ENCODE measurements around the gene FEM1B.

FEM1B gene

GRCh38 chr15:68283401-68283800 lies 5.9 kb downstream of the FEM1B start:
- H3K4me3 ChIP-seq (ENCODE audit: low read depth, low read length): no peak overlapping the region

DNA sequence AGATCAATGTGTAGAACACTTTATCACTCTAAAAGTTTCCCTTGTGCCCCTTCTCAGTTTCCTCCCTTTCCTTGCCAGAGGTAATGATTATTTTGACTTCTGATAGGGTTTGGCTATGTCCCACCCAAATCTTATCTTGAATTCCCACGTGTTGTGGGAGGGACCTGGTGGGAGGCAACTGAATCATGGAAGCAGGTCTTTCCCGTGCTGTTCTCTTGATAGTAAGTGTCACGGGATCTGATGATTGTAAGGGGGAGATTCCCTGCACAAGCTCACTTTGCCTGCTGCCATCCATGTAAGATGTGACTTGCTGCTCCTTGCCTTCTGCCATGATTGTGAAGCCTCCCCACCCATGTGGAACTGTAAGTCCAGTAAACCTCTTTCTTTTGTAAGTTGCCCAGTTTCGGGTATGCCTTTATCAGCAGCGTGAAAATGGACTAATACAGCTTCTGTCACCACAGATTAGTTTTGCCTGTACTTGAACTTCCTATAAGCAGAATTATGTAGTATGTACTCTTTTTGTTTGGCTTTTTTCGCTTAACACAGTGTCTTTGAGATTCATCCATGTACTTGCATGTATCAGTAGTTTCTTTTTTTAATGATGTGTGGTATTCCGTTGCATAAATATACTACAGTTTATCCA lies 7.2 kb downstream of the FEM1B start:
- H3K4me3 ChIP-seq (ENCODE audit: low read depth, low read length): no peak overlapping the region

- H3K4me3 ChIP-seq (ENCODE audit: low read depth, low read length): no peak overlapping the region
These were observed 7.9 kb downstream of the FEM1B start for GRCh38 chr15:68285259-68285980.

GRCh38 chr15:68286256-68286655 lies 8.7 kb downstream of the FEM1B start:
- no peak overlapping the region for H3K4me3 ChIP-seq (ENCODE audit: low read depth, low read length)

DNA sequence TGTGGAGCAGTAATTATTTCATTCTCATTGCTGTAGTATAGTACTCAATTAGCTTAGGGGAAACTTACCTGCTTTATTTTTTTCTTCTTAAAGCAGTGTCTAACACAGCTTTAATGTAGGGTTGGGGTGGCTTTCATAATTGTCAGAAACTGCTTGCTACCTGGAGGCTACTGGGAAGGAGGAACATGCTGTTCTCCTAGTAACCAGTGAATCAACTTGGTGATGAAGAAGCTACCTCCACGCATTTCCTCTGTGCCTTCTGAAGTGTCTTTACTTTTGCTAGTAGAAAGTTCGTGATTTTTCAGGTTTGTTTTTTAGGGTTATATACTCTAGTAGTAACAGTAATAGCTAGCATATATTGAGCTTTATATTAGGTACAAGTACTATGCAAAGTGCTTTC lies 11.5 kb downstream of the FEM1B start:
- no peak overlapping the region for H3K4me3 ChIP-seq (ENCODE audit: low read depth, low read length)

DNA sequence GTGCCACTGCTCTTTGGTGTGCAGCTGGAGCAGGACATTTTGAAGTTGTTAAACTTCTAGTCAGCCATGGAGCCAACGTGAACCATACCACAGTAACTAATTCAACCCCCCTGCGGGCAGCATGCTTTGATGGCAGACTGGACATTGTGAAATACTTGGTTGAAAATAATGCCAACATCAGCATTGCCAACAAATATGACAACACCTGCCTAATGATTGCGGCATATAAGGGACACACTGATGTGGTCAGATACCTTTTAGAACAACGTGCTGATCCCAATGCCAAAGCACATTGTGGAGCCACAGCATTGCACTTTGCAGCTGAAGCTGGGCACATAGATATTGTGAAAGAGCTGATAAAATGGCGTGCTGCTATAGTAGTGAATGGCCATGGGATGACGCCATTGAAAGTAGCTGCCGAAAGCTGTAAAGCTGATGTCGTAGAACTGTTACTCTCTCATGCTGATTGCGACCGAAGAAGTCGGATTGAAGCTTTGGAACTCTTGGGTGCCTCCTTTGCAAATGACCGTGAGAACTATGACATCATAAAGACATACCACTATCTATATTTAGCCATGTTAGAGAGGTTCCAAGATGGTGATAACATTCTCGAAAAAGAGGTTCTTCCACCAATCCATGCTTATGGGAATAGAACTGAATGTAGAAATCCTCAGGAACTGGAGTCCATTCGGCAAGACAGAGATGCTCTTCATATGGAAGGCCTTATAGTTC lies 12.2 kb downstream of the FEM1B start:
- no peak overlapping the region for H3K4me3 ChIP-seq (ENCODE audit: low read depth, low read length)

GRCh38 chr15:68290715-68291114 lies 13.2 kb downstream of the FEM1B start:
- no peak overlapping the region for H3K4me3 ChIP-seq (ENCODE audit: low read depth, low read length)

- no peak overlapping the region for H3K4me3 ChIP-seq (ENCODE audit: low read depth, low read length)
These were observed 14.7 kb downstream of the FEM1B start for GRCh38 chr15:68292157-68292781.

DNA sequence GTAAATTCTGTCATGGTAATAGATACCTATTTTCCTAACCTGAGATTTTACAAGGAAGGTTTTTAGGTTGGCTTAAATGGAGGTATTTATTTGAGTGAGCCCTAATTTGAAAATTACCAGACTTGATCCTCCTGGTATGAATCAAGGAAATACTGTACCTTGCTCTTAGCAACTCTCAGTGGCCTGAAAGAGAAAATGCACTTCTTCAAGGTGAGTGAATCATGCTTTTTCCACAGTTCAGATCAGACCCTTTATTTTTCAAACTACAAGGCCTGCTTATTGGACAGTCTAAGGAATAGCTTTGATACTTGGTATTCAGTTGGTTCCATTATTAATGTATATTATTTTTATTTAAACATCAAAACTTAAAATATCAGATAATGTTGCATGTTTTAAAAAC lies 15.4 kb downstream of the FEM1B start:
- H3K4me3 ChIP-seq (ENCODE audit: low read depth, low read length): no peak overlapping the region

DNA sequence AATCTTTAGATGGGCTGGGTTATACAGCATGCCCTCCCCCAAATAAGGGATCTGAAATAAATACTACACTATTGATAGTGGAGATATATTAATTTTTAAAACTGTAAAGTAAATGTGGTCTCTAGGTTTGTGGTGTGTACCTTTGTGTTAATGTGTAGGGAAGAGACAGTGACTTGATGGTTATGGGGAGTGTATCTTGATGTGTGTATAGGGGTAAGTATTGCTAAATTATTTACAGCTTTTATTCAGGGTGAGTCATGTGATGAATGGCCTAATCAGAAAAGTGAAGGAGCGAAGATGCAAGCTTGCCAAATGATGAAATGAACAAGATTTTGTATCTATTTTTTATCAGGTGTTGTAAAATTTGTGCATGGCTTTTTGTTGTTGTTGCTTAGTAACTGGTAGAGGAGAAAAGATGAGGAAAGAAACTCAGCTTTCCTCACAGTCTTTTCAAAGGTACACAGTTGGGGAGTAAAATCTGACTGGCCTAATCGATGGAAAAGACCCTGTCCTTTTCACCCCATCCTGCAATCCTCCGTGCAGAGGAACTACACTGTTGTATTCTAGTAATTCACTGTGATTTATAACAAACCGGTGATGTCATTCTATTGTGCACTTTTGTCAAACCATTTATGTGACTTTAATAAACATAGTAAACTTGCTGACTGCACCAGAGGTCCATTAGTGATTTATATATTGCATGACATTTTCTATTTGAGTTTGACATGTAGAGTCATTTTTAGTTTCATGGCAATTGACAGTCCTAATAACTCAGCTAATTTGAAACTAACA lies 17.7 kb downstream of the FEM1B start:
- H3K4me3 ChIP-seq (ENCODE audit: low read depth, low read length): no peak overlapping the region

GRCh38 chr15:68298336-68298735 lies 20.8 kb downstream of the FEM1B start:
- no peak overlapping the region for H3K4me3 ChIP-seq (ENCODE audit: low read depth, low read length)

DNA sequence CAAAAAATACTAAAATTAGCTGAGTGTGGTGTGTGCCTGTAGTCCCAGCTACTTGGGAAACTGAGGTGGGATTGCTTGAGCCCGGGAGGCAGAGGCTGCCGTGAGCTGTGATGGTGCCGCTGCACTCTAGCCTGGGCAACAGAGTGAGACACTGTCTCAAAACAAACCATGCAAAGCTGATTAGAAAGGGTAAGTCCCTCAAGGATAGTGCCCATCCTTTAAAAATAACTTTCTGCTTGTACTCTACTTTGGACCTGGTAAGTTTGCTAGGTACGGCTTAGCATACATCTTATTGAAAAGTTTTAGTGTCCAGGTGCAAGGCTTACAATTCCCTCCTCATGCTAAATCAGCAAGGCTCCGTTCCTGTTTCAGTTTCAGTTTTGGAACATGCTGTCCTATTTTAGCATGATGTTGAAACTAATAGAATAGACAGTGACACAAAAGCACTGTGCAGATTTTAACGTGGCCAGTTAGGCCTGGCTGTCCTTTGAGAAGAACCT lies 21.4 kb downstream of the FEM1B start:
- H3K4me3 ChIP-seq (ENCODE audit: low read depth, low read length): no peak overlapping the region

- no peak overlapping the region for H3K4me3 ChIP-seq (ENCODE audit: low read depth, low read length)
These were observed 21.9 kb downstream of the FEM1B start for GRCh38 chr15:68299436-68299835.

GRCh38 chr15:68300115-68300940 lies 22.8 kb downstream of the FEM1B start:
- H3K4me3 ChIP-seq (ENCODE audit: low read depth, low read length): no peak overlapping the region

GRCh38 chr15:68301301-68301700 lies 23.8 kb downstream of the FEM1B start:
- no peak overlapping the region for H3K4me3 ChIP-seq (ENCODE audit: low read depth, low read length)

- no peak overlapping the region for H3K4me3 ChIP-seq (ENCODE audit: low read depth, low read length)
These were observed 25.2 kb downstream of the FEM1B start for GRCh38 chr15:68302729-68303128.

DNA sequence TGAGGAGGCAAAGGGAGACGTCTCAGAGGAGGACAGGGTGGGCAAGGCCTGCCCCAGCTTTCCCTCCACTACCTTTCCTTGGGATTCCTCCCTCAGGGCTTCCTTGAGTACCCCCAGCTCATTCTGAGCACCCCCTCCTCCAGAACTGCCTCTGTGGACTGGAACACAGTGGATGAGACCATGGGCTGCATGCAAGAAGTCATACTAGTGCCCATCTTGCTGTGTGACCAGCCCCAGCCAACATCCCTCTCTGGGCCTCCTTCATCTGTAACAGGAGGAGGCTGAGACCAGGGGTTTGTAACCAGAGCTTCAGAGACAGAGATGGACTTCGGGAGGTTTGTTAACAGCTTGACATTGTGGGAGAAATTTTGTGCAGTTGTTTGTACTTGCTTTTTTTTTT lies 25.6 kb downstream of the FEM1B start:
- H3K4me3 ChIP-seq (ENCODE audit: low read depth, low read length): no peak overlapping the region

DNA sequence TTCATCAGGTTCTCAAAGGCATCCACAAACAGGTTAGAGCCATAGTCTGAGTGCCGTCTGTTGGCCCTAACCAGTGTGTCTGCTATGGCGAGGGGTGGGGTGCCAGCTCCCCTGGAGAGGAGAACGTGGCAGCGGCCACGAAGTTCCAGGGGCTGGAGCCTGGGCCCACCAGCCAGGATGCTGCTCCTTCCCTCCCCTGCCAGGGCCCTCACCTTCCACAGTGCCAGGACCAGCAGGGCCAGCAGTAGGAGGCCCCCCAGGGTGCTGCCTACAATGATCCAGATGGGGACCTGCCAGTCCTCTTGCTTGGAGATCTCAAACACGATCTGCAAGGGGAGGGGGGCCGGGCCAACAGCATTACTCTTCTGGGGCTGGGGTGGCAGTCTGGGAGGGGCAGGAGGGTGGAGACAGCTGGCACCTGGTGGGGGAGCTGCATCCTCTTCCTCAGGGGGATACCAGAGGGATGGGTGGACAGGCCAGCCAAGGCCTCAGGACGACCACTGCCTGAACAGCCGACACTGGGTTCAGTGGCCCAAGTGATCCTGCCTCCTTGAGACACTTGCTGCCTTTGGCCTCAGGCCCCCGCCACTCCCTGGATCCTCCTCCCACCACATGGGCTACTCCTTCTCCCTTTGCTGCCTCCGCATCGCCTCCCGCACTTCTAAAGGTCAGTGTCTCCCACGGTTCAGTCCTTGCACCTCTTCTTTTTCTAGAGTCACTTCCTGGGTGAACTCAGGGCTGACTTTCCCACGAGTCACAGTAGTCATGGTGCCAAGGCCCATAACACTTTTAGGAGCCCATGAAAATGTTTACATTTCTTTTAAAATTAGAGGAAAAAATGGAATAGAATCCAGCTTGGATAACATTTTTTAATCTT lies 26.3 kb downstream of the FEM1B start:
- H3K4me3 ChIP-seq (ENCODE audit: low read depth, low read length): no peak overlapping the region
